ENCODE measurements around the gene ZNF821.
"Not testable (repeated sequence)": the region's sequence is repeated elsewhere in the genome, so short reads cannot be mapped to it uniquely, and the experiment has no call there.

ZNF821 gene

DNA sequence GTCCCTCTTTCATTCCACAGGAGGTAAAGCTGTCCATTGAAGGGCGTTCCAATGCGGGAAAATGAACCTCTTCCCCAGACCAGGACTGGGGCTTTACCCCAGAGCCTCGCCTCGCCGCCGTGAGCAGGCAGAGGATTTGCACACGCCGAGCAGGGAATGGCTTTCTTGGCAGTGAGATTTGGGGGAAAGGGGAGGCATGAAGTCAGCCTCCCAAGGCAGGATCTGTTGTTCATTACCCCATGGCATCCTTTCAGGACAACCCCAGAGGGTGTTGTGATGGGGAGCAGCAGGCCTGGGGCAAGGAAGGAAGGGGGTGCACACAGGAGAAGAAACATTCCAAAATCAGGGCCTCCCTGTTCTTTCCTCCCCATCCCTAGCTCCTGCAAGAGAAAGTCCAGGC is 32.2 kb downstream of the ZNF821 start:
- Histone ChIP-seq H3K27me3 (ENCODE audit: control insufficient read depth, insufficient read depth, low read length) (no peaks in the 10 kb centered on the region), H3K9ac (ENCODE audit: low read length) (no peak overlapping the region), H3K4me1 (ENCODE audit: control insufficient read depth, insufficient read depth, low read length) (peaks cover 5% of the 10 kb centered on the region), H3K27ac (ENCODE audit: low read depth, low read length) (no peak overlapping the region), H3K36me3 (ENCODE audit: control insufficient read depth, insufficient read depth, low read length) (peaks cover 23% of the 10 kb centered on the region), H3K4me3 (ENCODE audit: low read length) (no peak overlapping the region)

- no peak overlapping the region for H3K4me3 ChIP-seq (ENCODE audit: low read length)
- peaks cover 23% of the 10 kb centered on the region for H3K36me3 ChIP-seq (ENCODE audit: control insufficient read depth, insufficient read depth, low read length)
- H3K9ac ChIP-seq (ENCODE audit: low read length), result no peak overlapping the region
- H3K4me1 ChIP-seq (ENCODE audit: control insufficient read depth, insufficient read depth, low read length), result peaks cover 9% of the 10 kb centered on the region
- no peaks in the 10 kb centered on the region for H3K27me3 ChIP-seq (ENCODE audit: control insufficient read depth, insufficient read depth, low read length)
- H3K27ac ChIP-seq (ENCODE audit: low read depth, low read length), result no peak overlapping the region
These were observed 35.4 kb downstream of the ZNF821 start for GRCh38 chr16:71848622-71849021.

- Histone ChIP-seq H3K27ac (ENCODE audit: low read depth, low read length) (no peak overlapping the region), H3K27me3 (ENCODE audit: control insufficient read depth, insufficient read depth, low read length) (no peaks in the 10 kb centered on the region), H3K4me1 (ENCODE audit: control insufficient read depth, insufficient read depth, low read length) (peaks cover 9% of the 10 kb centered on the region), H3K36me3 (ENCODE audit: control insufficient read depth, insufficient read depth, low read length) (peaks cover 23% of the 10 kb centered on the region), H3K4me3 (ENCODE audit: low read length) (peak overlapping the region; percentile 84), H3K9ac (ENCODE audit: low read length) (no peak overlapping the region)
These were observed 36.9 kb downstream of the ZNF821 start for GRCh38 chr16:71847096-71847495.

GRCh38 chr16:71846431-71846830 is 37.6 kb downstream of the ZNF821 start:
- H3K4me1 ChIP-seq (ENCODE audit: control insufficient read depth, insufficient read depth, low read length), result peaks cover 9% of the 10 kb centered on the region
- peak overlapping the region; percentile 83 for H3K27ac ChIP-seq (ENCODE audit: low read depth, low read length)
- H3K9ac ChIP-seq (ENCODE audit: low read length), result peak overlapping the region; percentile 88
- H3K27me3 ChIP-seq (ENCODE audit: control insufficient read depth, insufficient read depth, low read length), result no peaks in the 10 kb centered on the region
- H3K36me3 ChIP-seq (ENCODE audit: control insufficient read depth, insufficient read depth, low read length), result peaks cover 23% of the 10 kb centered on the region
- H3K4me3 ChIP-seq (ENCODE audit: low read length), result peak overlapping the region; percentile 84

DNA sequence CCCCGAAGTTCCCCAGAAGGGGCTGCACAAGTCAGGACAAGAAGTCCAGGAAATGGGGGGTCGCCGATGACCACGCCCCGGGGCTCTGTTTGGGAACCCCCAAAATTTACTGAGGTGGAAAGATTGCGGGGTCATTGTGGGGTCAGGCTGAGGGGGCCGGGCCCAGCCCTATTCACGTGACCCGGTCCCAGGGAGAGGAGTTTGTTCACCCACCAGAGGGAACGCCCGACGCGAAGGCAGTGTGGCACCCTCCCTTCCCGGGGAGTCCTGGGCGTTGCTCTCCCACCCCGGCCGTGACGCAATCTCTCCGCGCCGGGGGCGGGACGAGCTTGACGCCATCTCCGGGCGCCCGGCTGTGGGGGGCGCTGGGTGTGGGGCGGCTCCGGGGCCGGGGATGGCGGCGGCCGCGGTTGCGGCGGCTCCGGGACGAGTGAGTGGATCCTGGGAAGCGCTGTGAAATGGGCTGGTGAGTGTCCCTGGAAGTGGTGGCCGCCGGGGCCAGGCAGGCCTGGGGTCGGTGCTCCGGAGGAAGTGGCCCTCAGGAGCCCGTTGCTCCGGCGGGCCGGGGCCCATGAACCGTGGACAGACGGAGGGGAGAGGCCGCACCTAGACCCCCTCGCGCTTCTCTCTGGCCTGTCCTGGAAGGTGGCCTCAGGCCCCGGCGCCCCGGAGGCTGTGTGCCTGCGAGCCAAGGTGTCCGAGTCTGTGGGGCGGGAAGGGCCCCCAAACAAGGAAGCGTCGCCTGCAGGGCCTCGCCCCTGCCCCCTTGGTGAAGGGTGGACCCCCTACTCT is 38.1 kb downstream of the ZNF821 start, which contains the start of gene ATXN1L:
ATXN1L (plus strand) TSS at position 338 of the 792 bp plus-strand sequence. CDS start 3,765 bp downstream, outside the sequence.
- H3K9ac ChIP-seq (ENCODE audit: low read length), result peak within 1 kb of the TSS; percentile 88
- no peaks in the 10 kb centered on the region for H3K27me3 ChIP-seq (ENCODE audit: control insufficient read depth, insufficient read depth, low read length)
- peaks cover 9% of the 10 kb centered on the region for H3K4me1 ChIP-seq (ENCODE audit: control insufficient read depth, insufficient read depth, low read length)
- H3K27ac ChIP-seq (ENCODE audit: low read depth, low read length), result peak within 1 kb of the TSS; percentile 83
- peak within 1 kb of the TSS; percentile 84 for H3K4me3 ChIP-seq (ENCODE audit: low read length)
- peaks cover 17% of the 10 kb centered on the region for H3K36me3 ChIP-seq (ENCODE audit: control insufficient read depth, insufficient read depth, low read length)

GRCh38 chr16:71843572-71843971 is 40.4 kb downstream of the ZNF821 start:
- no peaks in the 10 kb centered on the region for H3K36me3 ChIP-seq (ENCODE audit: control insufficient read depth, insufficient read depth, low read length)
- peaks cover 9% of the 10 kb centered on the region for H3K4me1 ChIP-seq (ENCODE audit: control insufficient read depth, insufficient read depth, low read length)
- no peak overlapping the region for H3K4me3 ChIP-seq (ENCODE audit: low read length)
- no peak overlapping the region for H3K27ac ChIP-seq (ENCODE audit: low read depth, low read length)
- no peaks in the 10 kb centered on the region for H3K27me3 ChIP-seq (ENCODE audit: control insufficient read depth, insufficient read depth, low read length)
- no peak overlapping the region for H3K9ac ChIP-seq (ENCODE audit: low read length)

DNA sequence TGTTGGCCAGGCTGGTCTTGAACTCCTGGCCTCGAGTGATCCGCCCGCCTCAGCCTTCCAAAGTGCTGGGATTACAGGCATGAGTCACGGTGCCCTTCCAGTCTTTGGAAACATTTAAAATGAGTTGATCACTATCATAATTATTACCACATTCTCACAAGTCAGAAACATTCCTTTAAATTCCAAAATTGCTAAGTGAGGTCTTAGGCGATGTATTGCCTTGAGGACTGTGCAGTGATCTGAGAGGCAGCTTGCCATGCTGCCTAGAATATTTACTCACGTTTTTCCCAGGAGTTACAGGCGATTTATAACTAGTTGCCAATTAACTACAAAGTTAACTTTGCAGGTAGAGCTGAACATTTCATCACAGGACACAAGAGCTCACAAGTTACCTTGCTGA is 43.9 kb downstream of the ZNF821 start:
- H3K4me3 ChIP-seq (ENCODE audit: low read length), result no peak overlapping the region
- no peak overlapping the region for H3K27ac ChIP-seq (ENCODE audit: low read depth, low read length)

GRCh38 chr16:71837150-71837549 is 46.8 kb downstream of the ZNF821 start:
- no peaks in the 10 kb centered on the region for H3K27me3 ChIP-seq (ENCODE audit: control insufficient read depth, insufficient read depth, low read length)
- no peak overlapping the region for H3K9ac ChIP-seq (ENCODE audit: low read length)
- H3K36me3 ChIP-seq (ENCODE audit: control insufficient read depth, insufficient read depth, low read length), result no peaks in the 10 kb centered on the region
- H3K4me1 ChIP-seq (ENCODE audit: control insufficient read depth, insufficient read depth, low read length), result no peaks in the 10 kb centered on the region
- H3K4me3 ChIP-seq (ENCODE audit: low read length), result no peak overlapping the region
- no peak overlapping the region for H3K27ac ChIP-seq (ENCODE audit: low read depth, low read length)

More for the DNA sequence above, 43.9 kb downstream of the ZNF821 start:
- Histone ChIP-seq H3K4me1 (ENCODE audit: control insufficient read depth, insufficient read depth, low read length) (no peaks in the 10 kb centered on the region), H3K27me3 (ENCODE audit: control insufficient read depth, insufficient read depth, low read length) (no peaks in the 10 kb centered on the region), H3K9ac (ENCODE audit: low read length) (no peak overlapping the region), H3K36me3 (ENCODE audit: control insufficient read depth, insufficient read depth, low read length) (no peaks in the 10 kb centered on the region)

DNA sequence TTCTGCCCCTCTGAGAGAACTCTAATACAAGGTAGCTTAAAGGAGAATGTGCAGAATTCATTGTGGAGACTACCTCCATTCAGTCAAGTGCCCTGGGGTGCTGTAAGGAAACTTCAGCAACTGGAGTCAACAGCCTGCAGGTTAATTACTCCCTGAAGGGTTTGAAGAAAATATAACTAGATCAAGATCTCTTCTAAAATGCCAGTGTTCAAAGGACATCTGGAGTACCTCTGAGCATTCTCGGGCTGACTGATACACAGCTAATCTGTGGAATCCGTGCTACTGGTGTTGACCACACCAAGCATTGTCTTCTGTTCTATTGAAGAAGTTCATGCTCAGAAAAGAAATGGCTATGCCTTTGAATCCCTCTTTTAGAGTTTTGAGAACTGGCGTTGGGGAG is 49.7 kb downstream of the ZNF821 start:
- Histone ChIP-seq H3K4me3 (ENCODE audit: low read length) (no peak overlapping the region), H3K27ac (ENCODE audit: low read depth, low read length) (no peak overlapping the region), H3K4me1 (ENCODE audit: control insufficient read depth, insufficient read depth, low read length) (no peaks in the 10 kb centered on the region), H3K36me3 (ENCODE audit: control insufficient read depth, insufficient read depth, low read length) (no peaks in the 10 kb centered on the region), H3K27me3 (ENCODE audit: control insufficient read depth, insufficient read depth, low read length) (no peaks in the 10 kb centered on the region), H3K9ac (ENCODE audit: low read length) (no peak overlapping the region)

- H3K9ac ChIP-seq (ENCODE audit: low read length); H3K27me3 ChIP-seq (ENCODE audit: control insufficient read depth, insufficient read depth, low read length); H3K4me1 ChIP-seq (ENCODE audit: control insufficient read depth, insufficient read depth, low read length); H3K27ac ChIP-seq (ENCODE audit: low read depth, low read length); H3K36me3 ChIP-seq (ENCODE audit: control insufficient read depth, insufficient read depth, low read length); H3K4me3 ChIP-seq (ENCODE audit: low read length): not testable (repeated sequence)
These were observed 51.9 kb downstream of the ZNF821 start for GRCh38 chr16:71832112-71832511.

DNA sequence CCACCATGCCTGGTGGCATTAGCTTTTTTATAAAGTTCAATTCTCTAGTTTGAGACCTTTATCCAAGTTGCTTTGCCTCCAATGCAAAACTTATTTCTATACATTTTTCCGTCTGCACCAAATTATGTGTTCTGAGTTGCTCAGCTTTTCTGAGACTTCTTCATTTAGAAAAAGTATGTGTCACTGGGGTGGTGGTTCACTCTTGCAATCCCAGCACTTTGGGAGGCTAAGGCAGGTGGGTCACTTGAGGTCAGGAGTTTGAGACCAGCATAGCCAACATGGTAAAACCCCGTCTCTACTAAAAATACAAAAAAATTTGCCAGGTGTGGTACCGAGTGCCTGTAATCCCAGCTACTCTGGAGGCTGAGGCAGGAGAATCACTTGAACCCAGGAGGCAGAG is 52.3 kb downstream of the ZNF821 start:
- H3K27me3 ChIP-seq (ENCODE audit: control insufficient read depth, insufficient read depth, low read length); H3K27ac ChIP-seq (ENCODE audit: low read depth, low read length); H3K36me3 ChIP-seq (ENCODE audit: control insufficient read depth, insufficient read depth, low read length); H3K4me1 ChIP-seq (ENCODE audit: control insufficient read depth, insufficient read depth, low read length); H3K9ac ChIP-seq (ENCODE audit: low read length); H3K4me3 ChIP-seq (ENCODE audit: low read length): not testable (repeated sequence)

GRCh38 chr16:71830359-71830758 is 53.6 kb downstream of the ZNF821 start:
- no peak overlapping the region for H3K4me3 ChIP-seq (ENCODE audit: low read length)
- no peak overlapping the region for H3K9ac ChIP-seq (ENCODE audit: low read length)
- H3K4me1 ChIP-seq (ENCODE audit: control insufficient read depth, insufficient read depth, low read length), result no peaks in the 10 kb centered on the region
- no peaks in the 10 kb centered on the region for H3K27me3 ChIP-seq (ENCODE audit: control insufficient read depth, insufficient read depth, low read length)
- no peaks in the 10 kb centered on the region for H3K36me3 ChIP-seq (ENCODE audit: control insufficient read depth, insufficient read depth, low read length)
- H3K27ac ChIP-seq (ENCODE audit: low read depth, low read length), result no peak overlapping the region

DNA sequence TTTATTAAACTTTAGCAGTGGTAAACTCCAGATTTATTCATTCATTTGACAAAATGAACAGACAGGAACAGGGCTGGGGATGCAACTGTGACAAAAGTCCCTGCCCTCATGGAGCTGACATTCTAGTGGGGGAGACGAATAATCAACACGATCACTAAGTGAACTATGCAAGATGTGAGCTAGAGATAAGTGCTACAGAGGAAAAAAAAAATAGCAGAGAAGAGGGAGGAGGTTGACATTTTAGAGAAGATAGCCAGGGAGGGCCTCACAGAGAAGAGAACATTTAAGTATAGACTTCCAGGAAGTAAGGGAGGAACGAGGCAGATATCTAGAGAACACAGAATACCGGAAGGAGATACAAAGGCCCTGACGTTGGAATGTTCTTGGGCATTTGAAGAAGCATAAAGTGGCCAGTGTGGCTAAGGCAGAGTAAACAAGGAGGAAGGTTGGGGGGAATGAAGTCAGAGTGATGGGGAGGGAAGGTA is 57.4 kb downstream of the ZNF821 start:
- no peak overlapping the region for H3K9ac ChIP-seq (ENCODE audit: low read length)
- H3K4me3 ChIP-seq (ENCODE audit: low read length), result no peak overlapping the region
- H3K4me1 ChIP-seq (ENCODE audit: control insufficient read depth, insufficient read depth, low read length), result no peaks in the 10 kb centered on the region
- H3K27me3 ChIP-seq (ENCODE audit: control insufficient read depth, insufficient read depth, low read length), result no peaks in the 10 kb centered on the region
- no peak overlapping the region for H3K27ac ChIP-seq (ENCODE audit: low read depth, low read length)
- no peaks in the 10 kb centered on the region for H3K36me3 ChIP-seq (ENCODE audit: control insufficient read depth, insufficient read depth, low read length)
